PC-9 (cell line): ENCODE results near the gene ALDH3B2.

Experiments used
- EZH2 ChIP-seq: fragments of 200-600 bp; sonication (generic); IDR thresholded peaks from 2 replicates; pipeline ENCODE4 v1.8.0; 2017; ENCODE audit warnings: antibody characterized with exemption, low read depth
- TF ChIP-seq, protein P1 (sequence below): fragments of 200-600 bp; sonication (generic); conservative IDR thresholded peaks from 2 replicates; pipeline ENCODE4 v1.6.1; 2017; ENCODE audit warnings: mixed run types, antibody characterized with exemption, mild to moderate bottlenecking, moderate library complexity

DNA sequence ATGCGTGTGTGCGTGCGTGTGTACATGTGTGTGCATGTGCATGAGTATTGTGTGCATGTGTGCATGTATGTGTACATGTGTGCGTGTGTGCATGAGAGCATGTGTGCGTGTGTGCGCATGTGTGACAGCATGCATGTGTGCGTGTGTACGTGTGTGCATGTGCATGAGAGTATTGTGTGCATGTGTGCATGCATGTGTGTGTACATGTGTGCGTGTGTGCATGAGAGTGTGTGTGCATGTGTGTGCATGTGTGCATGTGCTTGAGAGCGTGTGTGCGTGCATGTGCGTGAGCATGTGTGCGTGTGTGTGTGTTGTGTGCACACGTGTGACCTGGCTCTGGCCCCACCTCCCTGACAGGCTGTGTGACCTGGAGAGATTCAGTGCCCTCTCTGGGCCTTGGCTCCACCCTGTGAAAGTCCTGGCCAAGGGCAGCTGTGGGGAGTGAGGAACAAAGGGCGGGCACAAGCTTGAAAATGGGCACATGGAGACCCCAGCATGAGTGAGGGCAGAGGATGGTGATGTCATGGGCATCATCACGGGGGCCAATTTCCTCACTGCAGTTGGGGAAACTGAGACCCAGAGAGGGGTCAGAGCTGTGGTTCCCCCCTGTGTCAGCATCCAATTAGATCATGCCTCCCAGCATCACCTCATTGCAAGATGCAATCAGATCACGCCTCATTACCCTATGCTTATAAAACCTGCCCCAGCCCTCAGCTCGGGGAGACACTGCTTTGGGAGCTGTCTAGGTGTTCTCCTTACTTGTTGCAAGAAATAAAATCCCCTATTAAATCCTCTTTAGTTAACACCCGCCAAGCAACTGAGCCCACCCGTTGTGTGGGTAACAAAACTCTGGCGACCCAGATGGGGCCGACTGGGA lies 24.6 kb downstream of the ALDH3B2 start:
- TF ChIP-seq EZH2: no peak
- TF ChIP-seq, protein P1, sequence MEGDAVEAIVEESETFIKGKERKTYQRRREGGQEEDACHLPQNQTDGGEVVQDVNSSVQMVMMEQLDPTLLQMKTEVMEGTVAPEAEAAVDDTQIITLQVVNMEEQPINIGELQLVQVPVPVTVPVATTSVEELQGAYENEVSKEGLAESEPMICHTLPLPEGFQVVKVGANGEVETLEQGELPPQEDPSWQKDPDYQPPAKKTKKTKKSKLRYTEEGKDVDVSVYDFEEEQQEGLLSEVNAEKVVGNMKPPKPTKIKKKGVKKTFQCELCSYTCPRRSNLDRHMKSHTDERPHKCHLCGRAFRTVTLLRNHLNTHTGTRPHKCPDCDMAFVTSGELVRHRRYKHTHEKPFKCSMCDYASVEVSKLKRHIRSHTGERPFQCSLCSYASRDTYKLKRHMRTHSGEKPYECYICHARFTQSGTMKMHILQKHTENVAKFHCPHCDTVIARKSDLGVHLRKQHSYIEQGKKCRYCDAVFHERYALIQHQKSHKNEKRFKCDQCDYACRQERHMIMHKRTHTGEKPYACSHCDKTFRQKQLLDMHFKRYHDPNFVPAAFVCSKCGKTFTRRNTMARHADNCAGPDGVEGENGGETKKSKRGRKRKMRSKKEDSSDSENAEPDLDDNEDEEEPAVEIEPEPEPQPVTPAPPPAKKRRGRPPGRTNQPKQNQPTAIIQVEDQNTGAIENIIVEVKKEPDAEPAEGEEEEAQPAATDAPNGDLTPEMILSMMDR: no peak
